H1 (cell line): ENCODE measurements around the gene LCT. TPM values are rescaled to one million over a fixed set of nuclear protein-coding genes. Genes with fewer than 3 reads are reported as not detected.

Source experiments
- CTCF ChIA-PET: fragments of 300-600 bp; sonication (Branson Sonifier 250); formaldehyde crosslinking; loops from one replicate; lab custom pipeline; 2021; ENCODE audit not compliant: partially characterized antibody; lab: Charles Lee
- POLR2A ChIA-PET: fragments of 300-600 bp; sonication (Branson Sonifier 250); formaldehyde crosslinking; loops from one replicate; lab custom pipeline; 2021; ENCODE audit warnings: inconsistent platforms; ENCODE audit not compliant: partially characterized antibody; lab: Charles Lee
- DNase-seq, 2 experiments: peaks; one replicate each; pipeline versions ENCODE4 v3.0.0 to v3.0.0-alpha.2; 2010 to 2022; ENCODE audit warnings: low spot score in 2 of 2, low read depth in 1 of 2, mixed read lengths in 1 of 2
- FAIRE-seq: peaks from 2 replicates; lab custom pipeline; 2011; peaks lifted over from hg19 to GRCh38; lab: Jason Lieb, UNC
- H2AFZ ChIP-seq: 2 replicates; pipeline ENCODE4 v1.8.1; 2012; ENCODE audit warnings: low read length, inconsistent platforms
- H2AK5ac ChIP-seq: 2 replicates; pipeline ENCODE4 v1.6.1; 2013; ENCODE audit warnings: low read depth, low read length
- H2BK120ac ChIP-seq: replicated peaks from 2 replicates; pipeline ENCODE3; 2013; ENCODE audit warnings: low read depth, low read length, inconsistent platforms
- H2BK12ac ChIP-seq: 2 replicates; pipeline ENCODE4 v1.6.1; 2013; ENCODE audit warnings: low read depth, low read length
- H2BK15ac ChIP-seq: 2 replicates; pipeline ENCODE4 v1.6.1; 2013; ENCODE audit warnings: low read length
- H2BK20ac ChIP-seq: 2 replicates; pipeline ENCODE4 v1.6.1; 2013; ENCODE audit warnings: low read length
- H2BK5ac ChIP-seq: 2 replicates; pipeline ENCODE4 v1.6.1; 2013; ENCODE audit warnings: low read depth, low read length
- H3K14ac ChIP-seq: 2 replicates; pipeline ENCODE4 v1.6.1; 2013; ENCODE audit warnings: inconsistent platforms; ENCODE audit not compliant: insufficient read length
- H3K18ac ChIP-seq: 2 replicates; pipeline ENCODE4 v1.6.1; 2013; ENCODE audit warnings: low read length; ENCODE audit errors: extremely low read depth
- H3K23ac ChIP-seq: 2 replicates; pipeline ENCODE4 v1.6.1; 2013; ENCODE audit warnings: inconsistent platforms; ENCODE audit not compliant: insufficient read length
- H3K23me2 ChIP-seq: 2 replicates; pipeline ENCODE4 v1.6.1; 2013; ENCODE audit warnings: low read depth, low read length
- H3K27ac ChIP-seq: 2 replicates; pipeline ENCODE4 v1.6.1; 2011; ENCODE audit warnings: low read depth, low read length, inconsistent platforms
- H3K27me3 ChIP-seq, 4 experiments: replicated peaks in 1 of 4; 1 replicate in 1 of 4; 2 replicates in 3 of 4; pipeline versions ENCODE4 v1.6.1 to v1.8.1; 2011 to 2013; ENCODE audit warnings: low read length in 3 of 4, mild to moderate bottlenecking in 3 of 4, inconsistent platforms in 2 of 4, mixed read lengths in 2 of 4, moderate library complexity in 1 of 4; ENCODE audit not compliant: control insufficient read depth in 3 of 4, insufficient read depth in 3 of 4; ENCODE audit errors: extremely low read depth in 1 of 4
- H3K36me3 ChIP-seq, 4 experiments: 2 replicates each; pipeline versions ENCODE4 v1.6.1 to v1.8.1; 2011 to 2013; ENCODE audit warnings: mild to moderate bottlenecking in 4 of 4, low read length in 3 of 4, moderate library complexity in 2 of 4, control low read depth in 1 of 4, inconsistent platforms in 1 of 4; ENCODE audit not compliant: insufficient read depth in 4 of 4, control insufficient read depth in 2 of 4
- H3K4ac ChIP-seq: replicated peaks from 2 replicates; pipeline ENCODE3; 2013; ENCODE audit warnings: low read length, low read depth, mixed read lengths, inconsistent platforms; ENCODE audit not compliant: insufficient read length
- H3K4me1 ChIP-seq, 4 experiments: replicated peaks in 1 of 4; 1 replicate in 1 of 4; 2 replicates in 3 of 4; pipeline versions ENCODE4 v1.6.1 to v1.8.1; 2011 to 2013; ENCODE audit warnings: low read length in 3 of 4, inconsistent platforms in 2 of 4, mixed read lengths in 1 of 4; ENCODE audit not compliant: insufficient read depth in 4 of 4, control insufficient read depth in 3 of 4
- H3K4me2 ChIP-seq, 2 experiments: 2 replicates each; pipeline versions ENCODE4 v1.6.1 to v1.8.1; 2011 to 2013; ENCODE audit warnings: low read depth in 2 of 2, low read length in 2 of 2, control low read depth in 1 of 2, inconsistent platforms in 1 of 2, mild to moderate bottlenecking in 1 of 2; ENCODE audit not compliant: insufficient read depth in 1 of 2
- H3K4me3 ChIP-seq, 4 experiments: fragments of 200-600, 300-600 bp in 1 of 4; sonication (generic), shearing (Covaris generic), sonication (Bioruptor Twin) in 1 of 4; 2 replicates each; pipeline versions ENCODE4 v1.5.1 to v1.8.1; 2011 to 2016; ENCODE audit warnings: low read length in 4 of 4, low read depth in 3 of 4, control low read depth in 2 of 4, inconsistent platforms in 2 of 4, mild to moderate bottlenecking in 2 of 4, mixed read lengths in 1 of 4, moderate library complexity in 1 of 4; ENCODE audit not compliant: insufficient read depth in 2 of 4; ENCODE audit errors: extremely low read depth in 1 of 4
- H3K56ac ChIP-seq: replicated peaks from 2 replicates; pipeline ENCODE3; 2013; ENCODE audit warnings: low read depth, mild to moderate bottlenecking, mixed read lengths, low read length, inconsistent platforms; ENCODE audit not compliant: insufficient read length
- H3K79me1 ChIP-seq: 2 replicates; pipeline ENCODE4 v1.6.1; 2013; ENCODE audit warnings: low read depth, low read length, control low read depth
- H3K79me2 ChIP-seq, 2 experiments: 2 replicates each; pipeline versions ENCODE4 v1.6.1 to v1.8.1; 2012 to 2013; ENCODE audit warnings: low read length in 2 of 2, mild to moderate bottlenecking in 2 of 2, inconsistent platforms in 1 of 2; ENCODE audit not compliant: insufficient read depth in 2 of 2, control insufficient read depth in 1 of 2
- H3K9ac ChIP-seq, 4 experiments: replicated peaks in 1 of 4; 1 replicate in 1 of 4; 2 replicates in 3 of 4; pipeline versions ENCODE4 v1.6.1 to v1.8.1; 2011 to 2013; ENCODE audit warnings: low read depth in 3 of 4, low read length in 3 of 4, control low read depth in 2 of 4, mild to moderate bottlenecking in 2 of 4, moderate library complexity in 2 of 4, inconsistent platforms in 1 of 4; ENCODE audit errors: extremely low read depth in 1 of 4
- H3K9me3 ChIP-seq, 2 experiments: 2 replicates each; pipeline versions ENCODE4 v1.6.1 to v1.8.1; 2012 to 2013; ENCODE audit warnings: mild to moderate bottlenecking in 2 of 2, moderate library complexity in 2 of 2, control low read depth in 1 of 2, inconsistent platforms in 1 of 2, low read depth in 1 of 2, low read length in 1 of 2, mixed read lengths in 1 of 2; ENCODE audit not compliant: insufficient read depth in 2 of 2
- H4K20me1 ChIP-seq, 2 experiments: replicated peaks in 1 of 2; 2 replicates each; pipeline versions ENCODE3 to v1.8.1; 2011 to 2013; ENCODE audit warnings: inconsistent platforms in 2 of 2, low read length in 2 of 2, mild to moderate bottlenecking in 1 of 2; ENCODE audit not compliant: insufficient read depth in 2 of 2, control insufficient read depth in 1 of 2
- H4K5ac ChIP-seq: 2 replicates; pipeline ENCODE4 v1.6.1; 2013; ENCODE audit warnings: low read length, low read depth, mixed read lengths, inconsistent platforms; ENCODE audit not compliant: insufficient read length
- H4K8ac ChIP-seq: 2 replicates; pipeline ENCODE4 v1.8.0; 2013; ENCODE audit warnings: mild to moderate bottlenecking, moderate library complexity, low read length, inconsistent platforms; ENCODE audit not compliant: insufficient read depth; ENCODE audit errors: extremely low read depth
- H4K91ac ChIP-seq: replicated peaks from 2 replicates; pipeline ENCODE3; 2013; ENCODE audit warnings: low read length, mixed read lengths, inconsistent platforms; ENCODE audit not compliant: insufficient read length
- ASH2L ChIP-seq: fragments of 200-600, 300-600 bp; sonication (generic); IDR thresholded peaks from one replicate; pipeline ENCODE4 v1.7.1; 2017; ENCODE audit warnings: low read length
- BACH1 ChIP-seq: IDR thresholded peaks from 2 replicates; pipeline ENCODE4 v1.6.1; 2012; ENCODE audit warnings: low read length, improper control_type of control experiment
- CEBPB ChIP-seq: IDR thresholded peaks from 2 replicates; pipeline ENCODE4 v1.6.1; 2012; ENCODE audit warnings: low read depth, low read length
- EZH2 ChIP-seq: fragments of 200-600 bp; sonication (generic); IDR thresholded peaks from 2 replicates; pipeline ENCODE4 v1.7.1; 2012; ENCODE audit warnings: low read depth, mild to moderate bottlenecking, moderate library complexity, low read length, inconsistent platforms; ENCODE audit not compliant: severe bottlenecking
- GTF2F1 ChIP-seq: IDR thresholded peaks from 2 replicates; pipeline ENCODE4 v1.6.1; 2012; ENCODE audit warnings: low read depth, low read length, improper control_type of control experiment, borderline replicate concordance
- HDAC6 ChIP-seq: IDR thresholded peaks from one replicate; pipeline ENCODE4 v1.7.1; 2012; ENCODE audit warnings: low read depth, mild to moderate bottlenecking, inconsistent platforms, low read length, moderate library complexity
- JUND ChIP-seq: IDR thresholded peaks from 2 replicates; pipeline ENCODE4 v1.6.1; 2011; ENCODE audit warnings: mild to moderate bottlenecking, improper control_type of control experiment, low read length
- NANOG ChIP-seq: IDR thresholded peaks from 2 replicates; pipeline ENCODE4 v1.6.1; 2011; ENCODE audit warnings: low read length, low read depth, mild to moderate bottlenecking, inconsistent platforms; ENCODE audit not compliant: insufficient read depth, poor library complexity, severe bottlenecking
- PHF8 ChIP-seq: fragments of 200-600 bp; sonication (generic); conservative IDR thresholded peaks from 2 replicates; pipeline ENCODE4 v1.7.1; 2012; ENCODE audit warnings: low read depth, mild to moderate bottlenecking, inconsistent platforms, low read length, moderate library complexity
- RAD21 ChIP-seq, 2 experiments: IDR thresholded peaks in 1 of 2; conservative IDR thresholded peaks in 1 of 2; 2 replicates each; pipeline ENCODE4 v1.6.1; 2011; ENCODE audit warnings: low read depth in 2 of 2, low read length in 2 of 2, improper control_type of control experiment in 1 of 2, inconsistent platforms in 1 of 2, mild to moderate bottlenecking in 1 of 2, moderate library complexity in 1 of 2
- RNF2 ChIP-seq: fragments of 200-900, 300-1000 bp; sonication (generic); IDR thresholded peaks from 2 replicates; pipeline ENCODE4 v1.7.1; 2016; ENCODE audit warnings: borderline replicate concordance, low read depth, mild to moderate bottlenecking, antibody characterized with exemption, low read length; ENCODE audit not compliant: poor library complexity, severe bottlenecking; ENCODE audit errors: missing control alignments
- SAP30 ChIP-seq: fragments of 300-600 bp; sonication (generic); IDR thresholded peaks from 2 replicates; pipeline ENCODE4 v1.7.1; 2012; ENCODE audit warnings: low read length, moderate library complexity, mild to moderate bottlenecking, inconsistent platforms; ENCODE audit not compliant: insufficient read depth, insufficient replicate concordance
- SIRT6 ChIP-seq: IDR thresholded peaks from one replicate; pipeline ENCODE4 v1.7.1; 2012; ENCODE audit warnings: low read length, inconsistent platforms
- SP1 ChIP-seq: IDR thresholded peaks from 2 replicates; pipeline ENCODE4 v1.6.1; 2011; ENCODE audit warnings: low read depth, low read length
- WGBS, 2 experiments: shearing (Covaris generic) in 1 of 2; methylation state at CpG; one replicate each; pipeline versions ENCODE4 v1.1.6 to v1.1.7; 2013 to 2015; ENCODE audit warnings: low lambda C conversion rate in 2 of 2, mixed read lengths in 2 of 2, inconsistent platforms in 1 of 2, low coverage in 1 of 2, missing lambda C conversion rate in 1 of 2; ENCODE audit not compliant: insufficient replicate concordance in 2 of 2, insufficient coverage in 1 of 2, insufficient read length in 1 of 2; ENCODE audit errors: extremely low coverage in 1 of 2, missing lambda C conversion rate in 1 of 2; 5-methylcytosine and 5-hydroxymethylcytosine counted together
- polyA plus RNA-seq, 7 experiments: library from polyadenylated mRNA; depleted of rRNA in 3 of 7; stranded (reverse) in 5 of 7; unstranded in 2 of 7; fragments of >200 nt in 5 of 7; fragments of 200-250 nt in 2 of 7; gene quantifications; 1 replicate in 5 of 7; 2 replicates in 1 of 7; 4 replicates in 1 of 7; pipeline versions ENCODE4 v1.2.1 to v1.2.3, GENCODE V29; 2011 to 2013; ENCODE audit warnings: missing spikeins in 2 of 7, mixed read lengths in 2 of 7
- total RNA-seq: library from RNA; stranded (reverse); fragmentation: NEBNext Ultra II Directional; extraction: Animal tissue kit (Norgen Biotek cat#: 25700); gene quantifications from 2 replicates; pipeline ENCODE4 v1.2.1, GENCODE V29; 2021

LCT gene
- total and polyA plus RNA-seq, 2 of the 8 experiments (the other 6 are each of a cell fraction or from before 2014, with no cell fraction given): 0.06 TPM; not detected in 1

- peaks cover 0 to 1% of the 10 kb centered on the region in 2 experiments for H4K20me1 ChIP-seq
- peaks cover 0 to 2% of the 10 kb centered on the region in 2 experiments; a peak in 1 of 4 replicates for H3K9me3 ChIP-seq
- DNase-seq (no peak), FAIRE-seq (no peak)
- no peak overlapping the region for H2AK5ac ChIP-seq
- H3K23ac ChIP-seq: no peak overlapping the region
- no peak overlapping the region for H3K56ac ChIP-seq
- peaks cover 3 to 68% (median 32%) of the 10 kb centered on the region in 4 experiments; a peak in 7 of 8 replicates for H3K36me3 ChIP-seq
- H2BK15ac ChIP-seq: no peak overlapping the region
- no peak overlapping the region for H2AFZ ChIP-seq
- no peak overlapping the region for H4K5ac ChIP-seq
- no peak overlapping the region for H2BK5ac ChIP-seq
- H3K4me3 ChIP-seq: no peak overlapping the region
- no peaks in the 10 kb centered on the region for H3K79me1 ChIP-seq
- ChIA-PET CTCF (interaction anchor here (0.6 to 9.4 kb wide), 3 partner anchors 16 to 689 kb away, joined by 3 to 87 read pairs (median 3); no protein-coding TSS in a partner anchor), POLR2A (interaction anchor here (1.1 kb wide), 2 partner anchors 10 to 14 kb away, joined by 3 to 4 read pairs; no protein-coding TSS in a partner anchor)
- H4K8ac ChIP-seq: no peak overlapping the region
- H3K23me2 ChIP-seq: no peaks in the 10 kb centered on the region
- H3K4me1 ChIP-seq: no peaks in the 10 kb centered on the region
- H3K27me3 ChIP-seq: no peaks in the 10 kb centered on the region
- no peak overlapping the region for H3K14ac ChIP-seq
- WGBS, 2 experiments: 98% methylated on average over 2 of the region's 2 CpGs; no CpG with 5 or more reads in 1 of the 2 experiments
- H2BK20ac ChIP-seq: no peak overlapping the region
- H3K4me2 ChIP-seq: no peak overlapping the region
- H2BK120ac ChIP-seq: no peak overlapping the region
- H4K91ac ChIP-seq: no peak overlapping the region
- no peak overlapping the region for H2BK12ac ChIP-seq
- no peak overlapping the region for H3K9ac ChIP-seq
- no peak overlapping the region for H3K18ac ChIP-seq
- no peak overlapping the region for H3K27ac ChIP-seq
- H3K4ac ChIP-seq: no peak overlapping the region
- no peaks in the 10 kb centered on the region for H3K79me2 ChIP-seq
- TF ChIP-seq JUND (no peak), HDAC6 (no peak), SP1 (no peak), GTF2F1 (no peak), RNF2 (no peak), NANOG (no peak), CEBPB (no peak), RAD21 (IDR thresholded peaks at IDR 0.05 in 1 of 2, conservative IDR thresholded peaks at IDR 0.05 in 1 of 2; ENCODE audit: low read depth in 2 of 2, low read length in 2 of 2) (no peak), EZH2 (no peak), SAP30 (no peak), PHF8 (no peak), ASH2L (no peak), SIRT6 (no peak), BACH1 (no peak)
Measured at GRCh38 chr2:135782231-135782630, 54.8 kb downstream of the LCT start.
